Measurements from ENCODE around the gene SYT9. TPM values are rescaled to one million over a fixed set of nuclear protein-coding genes. Genes with fewer than 3 reads are reported as not detected.

Gene SYT9
- polyA plus RNA-seq, 1 of the 3 experiments (the other 2 are of a cell fraction): 0.10 TPM

- H3K4me2 ChIP-seq: no peak overlapping the region
- no peak overlapping the region for H2AFZ ChIP-seq (ENCODE audit: low read depth)
- H3K9ac ChIP-seq: no peak overlapping the region
- DNase-seq: no peak
- no peak overlapping the region for H3K4me3 ChIP-seq (ENCODE audit: low read depth in 2 of 2, low read length in 1 of 2)
- H4K20me1 ChIP-seq (ENCODE audit: insufficient read depth): no peaks in the 10 kb centered on the region
- no peaks in the 10 kb centered on the region for H3F3A ChIP-seq (replicated peaks; ENCODE audit: insufficient read depth)
- ChIA-PET CTCF (interaction anchor here (2.2 kb wide), 1 partner anchor 26 kb away, joined by 5 read pairs; no protein-coding TSS in a partner anchor), POLR2A (no interaction called here)
- H3K27me3 ChIP-seq (ENCODE audit: insufficient read depth): no peaks in the 10 kb centered on the region
- no peaks in the 10 kb centered on the region for H3K79me2 ChIP-seq (ENCODE audit: insufficient read depth)
- no peak overlapping the region for H3K27ac ChIP-seq (ENCODE audit: low read depth in 2 of 2, low read length in 1 of 2)
- H3K4me1 ChIP-seq (ENCODE audit: control insufficient read depth in 1 of 2, insufficient read depth in 2 of 2, low read depth in 1 of 2, low read length in 1 of 2): peaks cover 0 to 3% of the 10 kb centered on the region in 2 experiments; a peak in 1 of 4 replicates
- 16% methylated on average over 4 of the region's 4 CpGs for WGBS (ENCODE audit: low lambda C conversion rate)
- H3K36me3 ChIP-seq (replicated peaks in 1 of 2; ENCODE audit: control insufficient read depth in 1 of 2, insufficient read depth in 2 of 2, low read length in 1 of 2): no peaks in the 10 kb centered on the region
- H3K9me3 ChIP-seq: no peaks in the 10 kb centered on the region
- TF ChIP-seq JUND (IDR thresholded peaks at IDR 0.05): no peak
- no peak for TF ChIP-seq FOXJ3 (CRISPR knock-in tag; IDR thresholded peaks at IDR 0.05)
- TF ChIP-seq SIN3A (IDR thresholded peaks at IDR 0.05; ENCODE audit: borderline replicate concordance, low read depth, low read length): no peak
- no peak for TF ChIP-seq NRF1 (IDR thresholded peaks at IDR 0.05; ENCODE audit: low read depth, low read length)
- no peak for TF ChIP-seq POLR2AphosphoS5 (IDR thresholded peaks at IDR 0.05; ENCODE audit: low read depth, low read length)
- H3K9me2 ChIP-seq: no peaks in the 10 kb centered on the region
Measured at GRCh38 chr11:7416080-7416479, 164.4 kb downstream of the SYT9 start.

GRCh38 chr11:7417328-7417727, 165.6 kb downstream of the SYT9 start:
- Histone ChIP-seq H3K27me3 (ENCODE audit: insufficient read depth) (no peaks in the 10 kb centered on the region), H4K20me1 (ENCODE audit: insufficient read depth) (no peaks in the 10 kb centered on the region), H3K4me3 (ENCODE audit: low read depth in 2 of 2, low read length in 1 of 2) (no peak overlapping the region), H3K9me2 (no peaks in the 10 kb centered on the region), H3K4me1 (ENCODE audit: control insufficient read depth in 1 of 2, insufficient read depth in 2 of 2, low read depth in 1 of 2, low read length in 1 of 2) (peaks cover 0 to 3% of the 10 kb centered on the region in 2 experiments; a peak in 1 of 4 replicates), H3K9ac (no peak overlapping the region), H3F3A (replicated peaks; ENCODE audit: insufficient read depth) (no peaks in the 10 kb centered on the region), H3K36me3 (replicated peaks in 1 of 2; ENCODE audit: control insufficient read depth in 1 of 2, insufficient read depth in 2 of 2, low read length in 1 of 2) (no peaks in the 10 kb centered on the region), H3K4me2 (no peak overlapping the region), H2AFZ (ENCODE audit: low read depth) (no peak overlapping the region), H3K27ac (ENCODE audit: low read depth in 2 of 2, low read length in 1 of 2) (no peak overlapping the region), H3K9me3 (no peaks in the 10 kb centered on the region), H3K79me2 (ENCODE audit: insufficient read depth) (no peaks in the 10 kb centered on the region)
- no peak for DNase-seq
- CTCF ChIA-PET: interaction anchor here (1.3 kb wide), 1 partner anchor 25 kb away, joined by 4 read pairs; no protein-coding TSS in a partner anchor
- no peak for TF ChIP-seq TEAD4 (IDR thresholded peaks at IDR 0.05; ENCODE audit: borderline replicate concordance, insufficient read depth)
- no peak for TF ChIP-seq SIN3A (IDR thresholded peaks at IDR 0.05; ENCODE audit: borderline replicate concordance, low read depth, low read length)
- POLR2A ChIA-PET: no interaction called here

- H4K20me1 ChIP-seq (ENCODE audit: insufficient read depth): no peaks in the 10 kb centered on the region
- CTCF ChIA-PET: interaction anchor here (1.3 to 2.8 kb wide), 2 partner anchors 24 kb away, joined by 4 to 9 read pairs; no protein-coding TSS in a partner anchor
Measured at GRCh38 chr11:7418061-7418460, 166.4 kb downstream of the SYT9 start.

More at GRCh38 chr11:7418061-7418460, 166.4 kb downstream of the SYT9 start:
- Histone ChIP-seq H3K36me3 (replicated peaks in 1 of 2; ENCODE audit: control insufficient read depth in 1 of 2, insufficient read depth in 2 of 2, low read length in 1 of 2) (no peaks in the 10 kb centered on the region), H3K4me1 (ENCODE audit: control insufficient read depth in 1 of 2, insufficient read depth in 2 of 2, low read depth in 1 of 2, low read length in 1 of 2) (peaks cover 0 to 3% of the 10 kb centered on the region in 2 experiments; a peak in 1 of 4 replicates), H3F3A (replicated peaks; ENCODE audit: insufficient read depth) (no peaks in the 10 kb centered on the region), H3K9me3 (no peaks in the 10 kb centered on the region), H3K79me2 (ENCODE audit: insufficient read depth) (no peaks in the 10 kb centered on the region), H3K27ac (ENCODE audit: low read depth in 2 of 2, low read length in 1 of 2) (no peak overlapping the region), H3K4me3 (ENCODE audit: low read depth in 2 of 2, low read length in 1 of 2) (no peak overlapping the region), H2AFZ (ENCODE audit: low read depth) (no peak overlapping the region), H3K4me2 (no peak overlapping the region), H3K27me3 (ENCODE audit: insufficient read depth) (no peaks in the 10 kb centered on the region), H3K9me2 (no peaks in the 10 kb centered on the region), H3K9ac (no peak overlapping the region)
- 31% methylated on average over 3 of the region's 3 CpGs for whole genome bisulfite sequencing (ENCODE audit: low lambda C conversion rate)
- POLR2A ChIA-PET: interaction anchor here (0.7 kb wide), 1 partner anchor 200 kb away, joined by 3 read pairs; no protein-coding TSS in a partner anchor
- TF ChIP-seq YY1 (IDR thresholded peaks at IDR 0.05; ENCODE audit: low read depth) (no peak), USF2 (IDR thresholded peaks at IDR 0.05; ENCODE audit: borderline replicate concordance, low read depth, low read length) (no peak), SMC3 (IDR thresholded peaks at IDR 0.05; ENCODE audit: low read depth, low read length) (no peak), TAF1 (IDR thresholded peaks at IDR 0.05; ENCODE audit: borderline replicate concordance, low read depth, low read length) (no peak), ELF1 (IDR thresholded peaks at IDR 0.05) (no peak), POLR2AphosphoS5 (IDR thresholded peaks at IDR 0.05; ENCODE audit: low read depth, low read length) (no peak), PBX3 (IDR thresholded peaks at IDR 0.05) (no peak), REST (IDR thresholded peaks at IDR 0.05; ENCODE audit: low read depth, low read length) (no peak)
- no peak for DNase-seq
